Bronchial epithelial cell (primary cell): ENCODE data around the gene EGFR. TPM values are rescaled to one million over a fixed set of nuclear protein-coding genes. Genes with fewer than 3 reads are reported as not detected.

Source experiments
- DNase-seq: peaks from one replicate; pipeline ENCODE4 v3.0.0-alpha.2; 2010; ENCODE audit warnings: low read depth
- FAIRE-seq: peaks from 2 replicates; lab custom pipeline; 2011; peaks lifted over from hg19 to GRCh38; lab: Jason Lieb, UNC
- H3K27me3 ChIP-seq: 2 replicates; pipeline ENCODE4 v1.5.1; 2011; ENCODE audit warnings: low read length; ENCODE audit not compliant: control insufficient read depth, insufficient read depth
- H3K36me3 ChIP-seq: 2 replicates; pipeline ENCODE4 v1.5.1; 2011; ENCODE audit warnings: low read length; ENCODE audit not compliant: control insufficient read depth, insufficient read depth
- H3K4me3 ChIP-seq: 2 replicates; pipeline ENCODE4 v1.5.1; 2011; ENCODE audit warnings: mild to moderate bottlenecking, low read depth, low read length, control low read depth
- CTCF ChIP-seq: IDR thresholded peaks from 2 replicates; pipeline ENCODE4 v1.5.1; 2011; ENCODE audit warnings: mild to moderate bottlenecking, moderate library complexity, low read length, control low read depth, inconsistent platforms; ENCODE audit not compliant: insufficient read depth, severe bottlenecking
- total RNA-seq: library from RNA; depleted of rRNA; stranded (reverse); fragments of >200 nt; gene quantifications from 2 replicates; pipeline ENCODE4 v1.2.1, GENCODE V29; 2014

The EGFR gene
- total RNA-seq, 1 donor from 2014 or later = 137 TPM

DNA sequence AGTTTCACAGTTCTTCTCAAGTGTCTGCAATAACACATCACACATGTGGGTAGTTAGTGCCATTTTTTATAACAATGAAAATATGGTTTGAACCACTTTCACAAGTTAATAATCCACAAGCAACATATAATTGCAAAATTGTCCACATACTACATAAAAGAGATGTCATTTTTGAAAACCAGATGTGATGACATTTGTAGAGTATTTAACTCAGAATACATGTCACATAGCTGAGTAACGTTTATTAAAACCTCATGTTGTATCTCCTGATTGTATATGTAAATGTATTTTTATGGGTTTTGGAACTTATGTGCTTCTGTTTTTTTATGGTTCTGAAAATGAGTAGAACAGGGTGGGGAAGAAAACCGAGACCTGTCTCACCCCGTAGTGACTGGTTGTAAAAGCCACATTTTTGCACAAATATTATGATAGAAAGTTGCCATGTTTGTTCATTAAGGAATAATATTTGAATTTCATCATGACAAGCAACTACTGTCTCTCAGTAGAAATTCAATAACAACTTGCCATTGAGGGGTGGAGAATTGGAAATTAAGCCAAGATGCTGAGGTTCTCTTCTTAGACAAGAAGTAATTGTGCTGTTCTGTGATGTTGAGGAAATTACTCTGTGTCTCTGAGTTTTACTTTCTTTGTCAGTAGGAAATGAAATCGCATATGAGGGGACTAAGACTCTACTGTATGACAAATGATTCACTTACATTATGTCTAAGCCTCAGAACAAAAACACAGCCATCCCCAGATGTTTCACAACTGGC lies 29.2 kb upstream of the EGFR start:
- DNase-seq = no peak
- no peak for FAIRE-seq
- H3K27me3 ChIP-seq = no peaks in the 10 kb centered on the region
- H3K36me3 ChIP-seq = no peaks in the 10 kb centered on the region
- H3K4me3 ChIP-seq = no peak overlapping the region
- TF ChIP-seq CTCF = no peak

DNA sequence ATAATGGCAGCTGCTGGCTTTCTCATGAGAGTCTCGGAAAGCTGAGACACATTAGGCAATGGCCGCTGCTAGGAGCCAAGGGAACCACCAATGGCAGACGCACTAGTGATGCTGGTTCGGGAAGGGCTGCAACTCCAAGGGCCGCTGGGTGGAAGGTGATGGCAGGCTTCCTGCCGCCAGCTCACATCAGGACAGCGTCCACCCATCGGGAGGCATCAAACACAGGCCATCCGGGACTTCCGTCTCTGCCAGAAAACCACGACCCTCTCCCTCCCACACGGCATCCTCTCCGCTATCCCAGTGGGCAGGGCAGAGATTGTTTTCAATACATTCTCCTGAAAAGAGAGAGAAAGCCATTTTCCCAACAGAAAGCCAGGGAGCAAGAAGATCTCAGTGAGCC lies 27.5 kb upstream of the EGFR start:
- no peak for DNase-seq
- Histone ChIP-seq H3K27me3 (no peaks in the 10 kb centered on the region), H3K4me3 (no peak overlapping the region), H3K36me3 (no peaks in the 10 kb centered on the region)
- TF ChIP-seq CTCF = no peak
- FAIRE-seq = no peak

- no peak overlapping the region for H3K4me3 ChIP-seq
- FAIRE-seq (no peak), DNase-seq (no peak)
- TF ChIP-seq CTCF = no peak
- H3K36me3 ChIP-seq = no peaks in the 10 kb centered on the region
- H3K27me3 ChIP-seq = no peaks in the 10 kb centered on the region
These were observed 25.8 kb upstream of the EGFR start for GRCh38 chr7:54992871-54993475.

GRCh38 chr7:54995166-54995565 lies 23.7 kb upstream of the EGFR start:
- Histone ChIP-seq H3K36me3 (no peaks in the 10 kb centered on the region), H3K4me3 (no peak overlapping the region), H3K27me3 (no peaks in the 10 kb centered on the region)
- no peak for FAIRE-seq
- no peak for TF ChIP-seq CTCF
- no peak for DNase-seq

- DNase-seq (peak; percentile 94), FAIRE-seq (peak; percentile 95)
- TF ChIP-seq CTCF = no peak
- Histone ChIP-seq H3K36me3 (no peaks in the 10 kb centered on the region), H3K4me3 (no peak overlapping the region), H3K27me3 (no peaks in the 10 kb centered on the region)
These were observed 23.0 kb upstream of the EGFR start for GRCh38 chr7:54995610-54996363.
